Retina (tissue), 1 donor: Measurements from ENCODE around the gene HSD3B7.

Source experiments
- DNase-seq: peaks from one replicate; pipeline ENCODE4 v3.0.0-alpha.2; 2016

HSD3B7 gene

DNA sequence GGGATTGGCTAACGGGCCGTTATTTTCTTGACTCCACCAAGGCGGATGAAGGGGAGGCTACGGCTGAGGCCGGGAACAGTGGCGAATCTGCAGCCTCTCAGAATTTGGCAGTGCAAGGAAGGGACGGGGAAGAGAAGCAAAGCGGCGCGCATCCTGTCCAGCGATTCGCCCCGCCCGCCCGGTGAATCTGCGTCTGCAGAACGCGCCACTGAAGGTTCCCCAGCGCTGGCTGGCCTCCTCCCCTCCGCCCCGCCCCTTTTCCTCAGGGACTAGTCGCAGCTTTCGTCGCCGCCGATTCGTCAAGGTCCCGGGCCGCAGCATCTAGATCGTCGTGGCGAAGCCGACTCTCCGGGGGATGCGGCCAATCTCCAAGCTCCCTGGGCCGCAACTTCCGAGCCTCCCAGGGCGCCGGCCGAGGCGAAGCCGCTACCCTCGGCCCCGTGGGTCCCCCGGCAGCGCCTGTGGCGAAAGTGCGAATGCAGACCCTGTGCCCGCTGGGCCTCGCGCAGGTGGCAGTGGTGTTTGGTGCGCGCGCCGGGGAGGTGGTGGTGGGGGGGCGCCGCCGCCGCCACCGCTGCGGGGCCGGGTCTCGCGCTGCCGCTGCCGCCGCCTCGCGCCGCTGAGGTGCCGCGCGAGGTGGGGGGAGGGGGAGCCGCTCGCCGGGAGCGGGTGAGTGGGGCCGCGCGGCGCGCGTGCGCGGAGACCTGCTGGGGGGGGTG lies 27.4 kb upstream of the HSD3B7 start, which contains the start of gene SETD1A:
TSS of gene SETD1A (plus strand) at position 299 of the 719 bp plus-strand sequence. CDS start 978 bp downstream, outside the sequence.
- DNase-seq, result peak; percentile 100

DNA sequence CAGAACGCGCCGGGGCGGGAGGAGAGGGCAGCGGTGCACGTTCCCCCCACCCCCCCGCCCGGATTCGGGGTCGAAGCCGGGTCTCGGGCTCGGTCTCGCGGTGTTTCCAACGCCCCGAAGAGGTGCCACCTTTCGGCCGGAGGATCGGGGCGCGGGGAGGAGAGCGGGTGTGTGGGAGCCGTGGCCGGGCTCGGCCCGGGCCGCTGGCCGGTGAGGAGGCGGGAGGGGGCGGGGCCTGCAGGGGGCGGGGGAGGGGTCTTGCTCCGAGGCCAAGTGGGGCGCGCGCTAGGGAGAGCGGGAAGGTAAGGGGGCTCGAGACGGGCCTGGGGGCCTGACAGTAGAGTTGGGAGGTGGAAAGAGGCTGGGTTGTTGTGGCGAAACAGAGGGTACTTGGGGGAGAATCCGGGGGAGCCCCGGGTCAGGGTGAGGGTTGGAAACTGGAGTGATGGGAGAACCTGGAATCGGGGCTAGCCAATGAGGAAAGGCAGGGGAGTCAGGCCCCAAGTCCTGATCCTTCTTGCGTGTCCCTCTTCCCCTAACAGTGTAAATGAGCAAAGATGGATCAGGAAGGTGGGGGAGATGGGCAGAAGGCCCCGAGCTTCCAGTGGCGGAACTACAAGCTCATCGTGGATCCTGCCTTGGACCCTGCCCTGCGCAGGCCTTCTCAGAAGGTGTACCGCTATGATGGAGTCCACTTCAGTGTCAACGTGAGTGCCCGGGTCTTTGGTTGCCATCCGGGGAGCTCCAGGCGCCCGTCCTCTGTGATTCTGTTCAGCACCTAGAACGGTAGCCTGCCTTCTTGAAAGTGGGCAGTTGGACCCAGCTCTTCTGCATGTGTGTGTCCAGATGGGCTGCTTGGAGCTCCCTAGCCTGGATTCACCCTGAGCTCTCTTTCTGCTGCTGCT lies 26.6 kb upstream of the HSD3B7 start:
- DNase-seq, result peak; percentile 32

DNA sequence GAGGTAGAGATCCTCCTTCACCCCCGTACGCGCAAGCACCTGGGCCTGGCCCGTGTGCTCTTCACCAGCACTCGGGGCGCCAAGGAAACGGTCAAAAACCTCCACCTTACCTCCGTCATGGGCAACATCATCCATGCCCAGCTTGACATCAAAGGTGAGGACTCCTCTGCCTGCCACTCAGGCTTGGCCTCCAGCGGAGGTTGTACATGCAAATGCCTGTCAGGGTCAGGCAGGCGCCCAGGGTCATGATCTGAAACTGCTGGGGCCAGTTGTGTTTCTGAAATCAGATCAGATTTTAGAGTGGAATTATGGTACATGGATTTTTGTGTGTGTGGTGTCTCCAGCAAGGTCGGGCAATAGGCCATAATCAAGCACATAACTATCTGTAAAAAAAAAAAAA lies 23.6 kb upstream of the HSD3B7 start:
- DNase-seq, result no peak

DNA sequence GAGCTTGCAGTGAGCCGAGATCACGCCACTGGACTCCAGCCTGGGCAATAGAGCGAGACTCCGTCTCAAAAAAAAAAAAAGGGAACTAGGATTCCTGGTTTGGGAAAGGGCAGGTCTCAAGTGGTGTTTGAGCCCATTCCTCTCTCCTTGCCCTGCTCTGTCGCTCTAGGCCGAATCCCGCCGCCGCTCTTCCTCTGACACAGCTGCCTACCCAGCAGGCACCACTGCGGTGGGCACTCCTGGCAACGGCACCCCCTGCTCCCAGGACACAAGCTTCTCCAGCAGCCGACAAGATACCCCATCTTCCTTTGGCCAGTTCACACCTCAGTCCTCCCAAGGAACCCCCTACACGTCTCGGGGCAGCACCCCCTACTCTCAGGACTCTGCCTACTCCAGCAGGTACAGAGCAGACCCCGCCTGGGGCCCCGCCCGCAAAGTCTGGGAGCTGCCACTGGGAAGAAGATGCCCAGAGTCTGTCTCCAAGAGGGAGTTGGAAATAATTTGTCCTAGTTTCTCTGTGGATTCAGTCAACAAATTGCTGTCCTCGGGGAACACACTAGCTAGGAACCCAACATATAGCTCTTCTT lies 21.0 kb upstream of the HSD3B7 start:
- DNase-seq, result no peak

DNA sequence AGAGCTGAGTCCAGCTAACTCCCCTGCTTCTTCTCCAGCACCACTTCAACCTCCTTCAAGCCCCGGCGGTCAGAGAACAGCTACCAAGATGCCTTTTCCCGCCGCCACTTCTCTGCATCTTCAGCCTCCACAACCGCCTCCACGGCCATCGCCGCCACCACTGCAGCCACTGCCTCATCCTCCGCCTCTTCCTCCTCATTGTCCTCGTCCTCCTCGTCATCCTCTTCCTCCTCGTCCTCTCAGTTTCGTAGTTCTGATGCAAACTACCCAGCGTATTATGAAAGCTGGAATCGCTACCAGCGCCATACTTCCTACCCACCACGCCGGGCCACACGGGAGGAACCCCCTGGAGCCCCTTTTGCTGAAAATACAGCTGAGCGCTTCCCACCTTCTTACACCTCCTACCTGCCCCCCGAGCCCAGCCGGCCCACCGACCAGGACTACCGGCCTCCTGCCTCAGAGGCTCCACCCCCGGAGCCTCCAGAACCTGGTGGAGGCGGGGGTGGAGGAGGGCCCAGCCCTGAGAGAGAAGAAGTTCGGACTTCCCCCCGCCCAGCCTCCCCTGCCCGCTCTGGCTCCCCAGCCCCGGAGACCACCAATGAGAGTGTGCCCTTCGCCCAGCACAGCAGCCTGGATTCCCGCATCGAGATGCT lies 20.3 kb upstream of the HSD3B7 start:
- DNase-seq, result no peak

DNA sequence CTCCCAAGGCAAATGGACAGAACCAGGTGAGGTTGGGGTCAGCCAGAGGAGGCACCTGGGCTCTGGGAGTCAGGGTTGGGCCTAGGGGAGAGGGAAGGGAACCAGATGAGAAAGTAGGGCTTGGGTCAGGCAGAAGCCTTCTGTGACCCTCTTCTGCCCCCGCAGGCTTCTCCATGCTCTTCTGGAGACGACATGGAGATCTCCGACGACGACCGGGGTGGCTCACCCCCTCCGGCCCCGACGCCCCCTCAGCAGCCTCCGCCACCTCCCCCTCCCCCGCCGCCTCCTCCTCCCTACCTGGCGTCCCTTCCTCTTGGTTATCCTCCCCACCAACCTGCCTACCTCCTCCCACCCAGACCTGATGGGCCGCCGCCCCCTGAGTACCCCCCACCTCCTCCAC lies 19.6 kb upstream of the HSD3B7 start:
- DNase-seq, result no peak

DNA sequence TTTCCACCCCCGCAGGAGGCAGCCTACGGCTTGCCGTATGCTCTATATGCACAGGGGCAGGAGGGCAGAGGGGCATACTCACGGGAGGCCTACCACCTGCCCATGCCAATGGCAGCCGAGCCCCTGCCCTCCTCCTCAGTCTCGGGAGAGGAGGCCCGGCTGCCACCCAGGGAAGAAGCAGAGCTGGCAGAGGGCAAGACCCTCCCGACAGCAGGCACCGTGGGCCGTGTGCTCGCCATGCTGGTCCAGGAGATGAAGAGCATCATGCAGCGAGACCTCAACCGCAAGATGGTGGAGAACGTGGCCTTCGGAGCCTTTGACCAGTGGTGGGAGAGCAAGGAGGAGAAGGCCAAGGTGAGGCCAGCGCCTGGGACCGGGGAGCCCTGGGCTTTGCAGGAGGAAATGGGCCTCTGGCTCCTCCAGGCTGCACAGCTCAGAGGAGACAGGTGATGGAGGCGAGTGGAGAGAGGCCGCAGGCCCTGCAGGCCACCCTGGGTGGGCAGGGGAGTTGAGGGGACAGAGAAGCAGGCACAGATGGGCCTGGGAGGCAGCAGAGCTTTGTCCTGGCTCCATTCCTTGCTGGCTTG lies 18.9 kb upstream of the HSD3B7 start:
- DNase-seq, result no peak

DNA sequence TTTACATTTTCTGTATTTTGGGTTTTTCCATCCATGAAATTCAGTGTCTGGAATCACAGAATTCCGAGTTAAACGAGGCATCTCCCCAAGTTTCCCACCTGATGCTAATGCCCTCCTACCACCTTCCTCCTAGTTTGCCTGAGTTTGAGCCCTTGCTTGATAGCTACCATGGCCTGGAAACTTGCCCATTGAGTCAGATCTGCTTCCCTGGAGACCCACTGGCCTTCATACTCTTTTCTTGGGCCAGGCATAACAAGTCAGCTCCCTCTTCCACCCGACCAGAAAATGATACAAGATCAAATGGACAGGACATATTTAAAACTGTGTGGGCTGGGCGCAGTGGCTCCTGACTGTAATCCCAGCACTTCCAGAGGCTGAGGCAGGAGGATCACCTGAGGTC lies 17.2 kb upstream of the HSD3B7 start:
- DNase-seq, result no peak

DNA sequence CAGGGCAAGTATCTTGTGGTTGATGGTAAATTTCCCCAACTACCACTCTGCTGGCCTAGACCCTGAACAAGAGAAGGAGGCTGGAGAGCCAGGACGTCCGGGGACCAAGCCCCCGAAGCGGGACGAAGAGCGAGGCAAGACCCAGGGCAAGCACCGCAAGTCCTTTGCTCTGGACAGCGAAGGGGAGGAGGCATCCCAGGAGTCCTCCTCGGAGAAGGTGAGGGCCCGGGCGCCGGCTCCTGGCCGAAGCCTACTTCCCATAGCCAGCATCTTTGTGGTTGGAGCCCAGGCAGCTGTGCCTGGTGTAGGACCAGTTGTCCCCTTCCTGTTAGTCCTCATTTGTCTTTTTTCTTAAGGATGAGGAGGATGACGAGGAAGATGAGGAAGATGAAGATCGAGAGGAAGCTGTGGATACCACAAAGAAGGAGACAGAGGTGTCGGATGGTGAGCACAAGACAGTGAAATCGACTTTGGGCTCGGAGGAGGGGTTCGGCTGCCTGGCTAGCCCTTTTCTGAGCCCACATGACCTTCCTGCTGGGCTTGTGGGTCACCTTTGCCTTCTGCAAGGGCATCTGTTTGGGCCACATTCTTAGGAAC lies 15.7 kb upstream of the HSD3B7 start:
- DNase-seq, result no peak

DNA sequence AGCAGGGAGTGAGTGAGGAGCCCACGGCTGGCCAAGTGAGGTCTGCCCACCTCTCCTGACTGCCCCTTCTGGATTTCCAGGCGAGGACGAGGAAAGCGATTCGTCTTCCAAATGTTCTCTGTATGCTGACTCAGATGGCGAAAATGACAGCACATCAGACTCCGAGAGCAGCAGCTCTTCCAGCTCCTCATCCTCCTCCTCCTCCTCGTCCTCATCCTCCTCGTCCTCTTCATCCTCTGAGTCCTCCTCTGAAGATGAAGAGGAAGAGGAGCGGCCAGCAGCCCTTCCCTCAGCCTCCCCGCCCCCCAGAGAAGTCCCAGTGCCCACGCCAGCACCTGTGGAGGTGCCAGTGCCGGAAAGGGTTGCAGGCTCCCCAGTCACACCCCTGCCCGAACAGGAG lies 13.7 kb upstream of the HSD3B7 start:
- no peak for DNase-seq

DNA sequence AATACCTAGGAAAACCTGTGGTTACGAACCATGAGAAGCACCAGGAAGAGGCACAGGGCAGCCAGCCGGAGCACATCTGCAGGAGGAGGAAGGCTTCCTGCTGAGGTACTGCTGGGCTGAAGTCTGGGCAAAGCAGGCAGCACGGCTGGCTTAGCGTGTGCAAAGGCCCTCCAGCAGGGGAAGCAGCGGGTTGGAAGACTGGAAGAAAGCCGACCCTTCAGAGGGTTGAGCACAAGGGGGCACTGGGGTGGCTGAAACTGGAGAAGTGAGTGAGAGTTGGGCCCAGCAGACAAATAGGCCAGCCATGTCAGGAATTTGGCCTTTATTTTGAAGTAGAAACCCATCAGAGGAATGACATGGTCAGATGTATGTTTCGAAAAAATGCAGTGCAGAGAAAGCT lies 12.1 kb upstream of the HSD3B7 start:
- DNase-seq, result no peak

DNA sequence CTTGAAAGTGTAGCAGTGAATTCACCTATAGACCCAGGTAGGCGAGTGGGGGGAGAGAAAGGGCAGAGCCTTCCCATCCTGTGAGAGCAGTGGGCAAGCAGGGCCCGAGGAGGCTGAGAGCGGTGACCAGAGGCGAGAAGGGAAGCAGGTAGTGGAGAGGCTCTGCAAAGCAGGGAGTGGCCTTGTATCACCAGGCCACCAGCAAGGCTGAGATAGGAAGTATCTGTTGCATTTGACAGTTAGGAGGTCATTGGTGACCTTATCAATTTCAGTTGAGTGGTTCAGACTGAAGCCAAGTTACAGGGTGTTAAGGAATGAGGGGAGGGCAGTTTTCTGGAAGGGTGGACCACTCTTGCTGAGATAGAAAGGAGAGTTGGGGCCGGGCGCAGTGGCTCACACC lies 10.7 kb upstream of the HSD3B7 start:
- no peak for DNase-seq

DNA sequence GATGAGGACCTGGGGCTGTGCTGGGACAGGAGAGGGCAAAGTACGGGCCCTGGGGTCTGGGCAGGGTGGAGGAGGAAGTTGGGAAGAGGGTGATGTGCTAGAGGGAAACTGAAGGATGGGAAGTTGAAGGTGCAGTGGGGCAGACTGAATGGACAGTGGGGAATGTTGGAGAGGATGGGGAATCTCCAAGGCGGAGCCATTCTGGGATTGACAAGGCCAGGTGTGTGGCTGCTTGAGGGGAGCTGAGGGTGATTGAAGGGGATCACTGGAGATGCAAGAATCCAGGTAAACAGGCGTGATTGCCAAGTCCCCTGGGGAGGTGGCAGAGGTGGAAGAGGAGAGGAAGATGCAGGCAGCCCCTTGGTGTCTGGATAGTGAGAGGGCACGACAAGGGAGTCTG lies 8.5 kb upstream of the HSD3B7 start:
- DNase-seq, result no peak

DNA sequence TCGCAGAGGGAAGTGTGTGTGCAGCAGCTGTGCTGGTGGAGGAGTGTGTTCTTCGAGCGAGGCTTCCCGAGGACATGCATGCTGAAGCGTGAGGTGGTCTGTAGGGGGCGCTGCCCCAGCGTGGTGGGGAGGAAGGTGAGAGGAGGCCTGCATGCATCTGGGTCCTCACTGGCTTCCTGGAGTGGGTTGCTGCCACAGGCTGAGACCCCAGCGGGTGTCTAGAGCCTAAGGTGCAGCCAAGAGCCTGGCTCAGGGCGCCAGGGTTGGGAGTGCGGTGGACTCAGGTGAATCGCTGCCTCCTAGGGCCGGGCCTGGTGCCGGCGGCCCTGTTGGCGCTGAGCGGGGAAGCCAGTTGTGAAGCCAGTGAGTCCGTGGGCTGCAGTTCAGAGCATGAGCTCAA lies 7.5 kb upstream of the HSD3B7 start:
- DNase-seq, result no peak

DNA sequence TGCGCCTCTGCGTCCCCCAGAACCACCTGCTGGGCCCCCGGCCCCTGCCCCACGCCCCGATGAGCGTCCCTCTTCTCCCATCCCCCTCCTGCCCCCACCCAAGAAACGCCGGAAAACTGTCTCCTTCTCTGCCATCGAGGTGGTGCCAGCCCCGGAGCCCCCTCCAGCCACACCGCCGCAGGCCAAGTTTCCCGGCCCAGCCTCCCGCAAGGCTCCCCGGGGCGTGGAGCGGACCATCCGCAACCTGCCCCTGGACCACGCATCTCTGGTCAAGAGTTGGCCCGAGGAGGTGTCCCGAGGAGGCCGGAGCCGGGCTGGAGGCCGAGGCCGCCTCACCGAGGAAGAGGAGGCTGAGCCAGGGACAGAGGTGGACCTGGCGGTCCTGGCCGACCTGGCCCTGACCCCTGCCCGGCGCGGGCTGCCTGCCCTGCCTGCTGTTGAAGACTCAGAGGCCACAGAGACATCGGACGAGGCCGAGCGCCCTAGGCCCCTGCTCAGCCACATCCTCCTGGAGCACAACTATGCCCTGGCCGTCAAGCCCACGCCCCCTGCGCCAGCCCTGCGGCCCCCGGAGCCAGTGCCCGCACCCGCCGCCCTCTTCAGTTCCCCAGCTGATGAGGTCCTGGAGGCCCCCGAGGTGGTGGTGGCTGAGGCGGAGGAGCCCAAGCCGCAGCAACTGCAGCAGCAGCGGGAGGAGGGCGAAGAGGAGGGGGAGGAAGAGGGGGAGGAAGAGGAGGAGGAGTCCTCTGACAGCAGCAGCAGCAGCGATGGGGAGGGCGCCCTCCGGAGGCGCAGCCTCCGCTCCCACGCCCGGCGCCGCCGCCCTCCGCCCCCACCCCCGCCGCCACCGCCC lies 5.6 kb upstream of the HSD3B7 start:
- DNase-seq, result no peak

DNA sequence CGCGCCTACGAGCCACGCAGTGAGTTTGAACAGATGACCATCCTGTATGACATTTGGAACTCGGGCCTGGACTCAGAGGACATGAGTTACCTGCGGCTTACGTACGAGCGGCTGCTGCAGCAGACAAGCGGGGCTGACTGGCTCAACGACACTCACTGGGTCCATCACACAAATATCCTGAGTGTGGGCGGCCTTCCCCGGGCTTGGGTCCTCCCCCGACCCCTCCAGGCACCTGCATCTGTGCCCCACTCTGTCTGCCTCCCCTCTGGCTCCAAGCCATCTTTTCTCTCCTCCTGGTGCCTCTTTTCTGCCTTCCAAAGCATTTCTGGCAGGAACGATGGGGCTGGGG lies 5.0 kb upstream of the HSD3B7 start:
- no peak for DNase-seq

DNA sequence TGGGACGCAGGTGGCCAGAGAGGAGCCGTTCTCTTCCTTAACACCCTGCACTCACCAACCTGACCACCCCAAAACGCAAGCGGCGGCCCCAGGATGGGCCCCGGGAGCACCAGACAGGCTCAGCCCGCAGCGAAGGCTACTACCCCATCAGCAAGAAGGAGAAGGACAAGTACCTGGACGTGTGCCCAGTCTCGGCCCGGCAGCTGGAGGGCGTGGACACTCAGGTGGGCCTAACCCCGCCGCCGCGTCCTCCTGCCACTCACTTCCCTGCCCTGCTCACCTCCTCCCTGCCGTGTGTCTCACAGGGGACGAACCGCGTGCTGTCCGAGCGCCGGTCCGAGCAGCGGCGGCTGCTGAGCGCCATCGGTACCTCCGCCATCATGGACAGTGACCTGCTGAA lies 4.6 kb upstream of the HSD3B7 start:
- DNase-seq, result no peak

DNA sequence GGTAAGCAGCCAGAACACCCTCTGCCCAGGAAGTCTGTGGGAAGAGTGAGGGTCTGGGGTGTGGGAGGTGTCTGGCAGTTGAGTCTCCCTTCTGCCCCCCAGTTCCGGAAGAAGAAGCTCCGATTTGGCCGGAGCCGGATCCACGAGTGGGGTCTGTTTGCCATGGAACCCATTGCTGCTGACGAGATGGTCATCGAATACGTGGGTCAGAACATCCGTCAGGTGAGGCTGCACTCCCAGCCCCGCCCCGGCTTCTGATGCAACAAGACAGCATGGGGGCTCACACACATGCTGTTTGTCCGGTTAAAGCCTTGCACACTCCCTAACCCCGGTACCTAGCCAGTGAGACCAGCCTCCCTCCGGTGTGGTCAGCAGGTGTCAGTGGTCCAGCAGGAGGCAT lies 4.0 kb upstream of the HSD3B7 start:
- no peak for DNase-seq

DNA sequence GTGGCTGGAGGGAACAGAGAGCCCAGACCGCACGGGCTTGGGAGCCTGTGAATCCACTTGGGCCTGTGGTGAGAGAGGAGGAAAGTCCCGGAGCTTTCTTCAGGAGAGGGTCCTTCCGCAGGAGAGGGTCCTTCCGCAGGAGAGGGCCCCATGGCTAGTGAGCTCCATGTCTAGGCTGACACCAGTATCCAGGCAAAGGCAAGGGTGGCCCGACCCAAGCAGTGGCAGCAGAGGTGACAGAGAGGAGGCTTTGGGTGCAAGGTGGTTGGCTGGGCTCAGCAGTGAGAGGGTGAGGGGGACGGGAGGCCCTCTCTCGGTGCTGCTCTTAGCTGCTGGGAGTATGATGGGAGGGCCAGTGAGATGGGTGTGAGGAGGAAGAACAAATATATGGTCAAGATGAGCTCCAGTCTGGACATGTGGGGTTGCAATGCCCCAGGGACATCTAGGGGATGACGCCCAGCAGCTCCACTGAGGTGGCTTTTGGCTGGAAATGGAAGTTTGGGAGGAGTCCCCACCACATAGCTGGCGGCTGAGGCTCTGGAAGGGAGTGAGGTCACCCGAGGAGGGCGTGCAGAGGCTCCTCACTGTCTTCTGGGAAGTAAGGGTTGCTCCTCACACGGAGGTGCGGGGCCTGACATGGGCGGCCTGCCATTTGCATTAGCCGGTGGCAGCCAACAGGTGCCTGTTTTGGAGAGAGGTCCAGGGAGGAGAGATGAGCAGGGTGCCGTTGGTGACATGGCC lies 2.3 kb upstream of the HSD3B7 start:
- no peak for DNase-seq

DNA sequence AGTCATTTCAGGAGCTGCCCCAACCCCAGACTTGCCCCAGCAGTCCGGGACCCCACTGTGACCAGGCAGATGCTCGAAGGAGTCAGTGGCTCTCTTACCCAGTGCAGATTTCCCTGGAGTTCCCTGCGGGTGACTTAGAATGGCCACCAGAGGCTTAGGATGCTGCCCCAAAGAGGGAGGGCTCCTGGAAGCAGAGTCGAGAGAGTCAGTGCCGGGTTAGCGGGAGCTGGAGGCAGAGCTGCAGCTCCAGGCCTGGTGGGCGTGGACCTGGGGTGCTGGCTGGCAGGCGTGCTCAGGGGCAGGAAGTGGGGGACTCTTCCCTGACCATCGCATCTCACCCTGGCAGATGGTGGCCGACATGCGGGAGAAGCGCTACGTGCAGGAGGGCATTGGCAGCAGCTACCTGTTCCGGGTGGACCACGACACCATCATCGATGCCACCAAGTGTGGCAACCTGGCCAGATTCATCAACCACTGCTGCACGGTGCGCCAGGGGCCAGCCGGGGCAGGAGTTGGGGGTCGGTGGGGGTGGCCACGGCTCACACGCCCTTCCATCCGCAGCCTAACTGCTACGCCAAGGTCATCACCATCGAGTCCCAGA lies 1.6 kb upstream of the HSD3B7 start:
- DNase-seq, result no peak
